ENCODE data around the gene PFKP.

The PFKP gene

DNA sequence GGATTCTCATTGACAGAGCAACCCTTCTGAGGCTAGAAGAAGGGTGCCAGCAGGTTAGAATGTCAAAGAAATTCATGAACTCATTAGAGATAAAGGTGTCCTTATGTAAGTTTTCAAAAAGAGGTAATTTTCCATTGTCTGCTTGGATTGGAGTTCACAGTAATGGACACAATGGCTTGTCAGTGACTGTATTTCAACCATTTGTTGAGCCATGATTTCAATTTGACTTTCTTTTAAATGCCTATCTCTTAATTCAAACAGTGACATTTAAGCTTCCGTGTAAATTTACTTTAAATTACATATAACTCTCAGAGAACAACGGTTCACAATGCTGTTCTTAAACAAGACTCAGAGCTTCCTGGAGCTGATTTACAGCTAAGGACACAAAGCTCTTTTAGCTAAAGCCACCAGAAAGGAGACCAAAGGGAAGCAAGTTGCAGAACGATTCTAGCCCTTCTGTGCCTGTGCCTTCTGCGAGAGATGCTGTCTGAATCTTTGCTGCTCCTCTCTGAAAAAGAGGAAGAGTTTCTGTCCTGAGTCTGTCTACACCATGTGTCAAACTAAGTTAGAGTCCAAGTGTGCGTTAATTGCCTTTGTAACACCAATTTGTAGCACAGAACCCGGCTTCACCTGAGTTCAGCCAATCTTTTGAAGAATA is 42.2 kb upstream of the PFKP start:
- no peak for DNase-seq (ENCODE audit: low read depth in 2 of 2)
- H3K4me3 ChIP-seq (replicated peaks in 1 of 2; ENCODE audit: low read depth in 2 of 2, low read length in 2 of 2), result no peak overlapping the region
- TF ChIP-seq, protein P1, sequence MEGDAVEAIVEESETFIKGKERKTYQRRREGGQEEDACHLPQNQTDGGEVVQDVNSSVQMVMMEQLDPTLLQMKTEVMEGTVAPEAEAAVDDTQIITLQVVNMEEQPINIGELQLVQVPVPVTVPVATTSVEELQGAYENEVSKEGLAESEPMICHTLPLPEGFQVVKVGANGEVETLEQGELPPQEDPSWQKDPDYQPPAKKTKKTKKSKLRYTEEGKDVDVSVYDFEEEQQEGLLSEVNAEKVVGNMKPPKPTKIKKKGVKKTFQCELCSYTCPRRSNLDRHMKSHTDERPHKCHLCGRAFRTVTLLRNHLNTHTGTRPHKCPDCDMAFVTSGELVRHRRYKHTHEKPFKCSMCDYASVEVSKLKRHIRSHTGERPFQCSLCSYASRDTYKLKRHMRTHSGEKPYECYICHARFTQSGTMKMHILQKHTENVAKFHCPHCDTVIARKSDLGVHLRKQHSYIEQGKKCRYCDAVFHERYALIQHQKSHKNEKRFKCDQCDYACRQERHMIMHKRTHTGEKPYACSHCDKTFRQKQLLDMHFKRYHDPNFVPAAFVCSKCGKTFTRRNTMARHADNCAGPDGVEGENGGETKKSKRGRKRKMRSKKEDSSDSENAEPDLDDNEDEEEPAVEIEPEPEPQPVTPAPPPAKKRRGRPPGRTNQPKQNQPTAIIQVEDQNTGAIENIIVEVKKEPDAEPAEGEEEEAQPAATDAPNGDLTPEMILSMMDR (IDR thresholded peaks at IDR 0.05; ENCODE audit: low read depth, low read length), result no peak

DNA sequence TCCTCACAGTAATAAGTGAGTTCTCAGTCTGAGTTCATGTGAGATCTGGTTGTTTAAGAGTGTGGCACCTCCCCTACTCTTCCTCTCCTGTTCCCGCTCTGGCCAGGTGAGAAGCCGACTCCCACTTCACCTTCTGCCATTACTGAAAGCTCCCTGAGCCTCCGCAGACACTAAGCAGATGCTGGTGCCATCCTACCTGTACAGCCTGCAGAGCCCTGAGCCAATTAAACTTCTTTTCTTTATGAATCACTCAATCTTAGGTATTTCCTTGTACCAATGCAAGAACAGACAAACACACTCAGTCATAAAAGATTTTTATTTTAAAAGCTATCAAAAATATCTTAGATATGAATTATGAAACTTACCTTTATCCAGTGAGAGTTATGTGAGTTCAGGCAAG is 39.5 kb upstream of the PFKP start:
- H3K4me3 ChIP-seq (replicated peaks in 1 of 2; ENCODE audit: low read depth in 2 of 2, low read length in 2 of 2), result no peak overlapping the region
- DNase-seq (ENCODE audit: low read depth in 2 of 2), result no peak
- TF ChIP-seq, protein P1 (IDR thresholded peaks at IDR 0.05; ENCODE audit: low read depth, low read length), result no peak

DNA sequence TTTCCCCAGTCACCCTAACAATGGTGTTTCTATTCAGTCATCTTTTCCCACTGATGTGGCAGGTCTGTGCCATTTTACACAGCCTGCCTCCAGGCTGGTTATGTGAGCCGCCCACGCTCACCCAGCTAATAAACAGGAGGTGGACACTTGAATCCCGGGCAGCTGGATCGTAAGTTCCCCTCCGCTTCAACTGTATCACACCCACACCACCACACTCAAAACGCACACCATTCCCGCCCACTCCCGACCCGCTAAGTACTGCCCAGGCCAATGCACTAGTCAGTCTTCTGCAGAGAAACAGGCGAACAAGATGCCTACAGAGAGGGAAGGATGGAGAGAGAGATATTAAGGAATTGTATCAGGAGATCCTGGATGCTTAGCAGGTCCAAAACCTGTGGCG is 38.9 kb upstream of the PFKP start:
- no peak overlapping the region for H3K4me3 ChIP-seq (replicated peaks in 1 of 2; ENCODE audit: low read depth in 2 of 2, low read length in 2 of 2)
- no peak for DNase-seq (ENCODE audit: low read depth in 2 of 2)
- TF ChIP-seq, protein P1 (IDR thresholded peaks at IDR 0.05; ENCODE audit: low read depth, low read length), result no peak

DNA sequence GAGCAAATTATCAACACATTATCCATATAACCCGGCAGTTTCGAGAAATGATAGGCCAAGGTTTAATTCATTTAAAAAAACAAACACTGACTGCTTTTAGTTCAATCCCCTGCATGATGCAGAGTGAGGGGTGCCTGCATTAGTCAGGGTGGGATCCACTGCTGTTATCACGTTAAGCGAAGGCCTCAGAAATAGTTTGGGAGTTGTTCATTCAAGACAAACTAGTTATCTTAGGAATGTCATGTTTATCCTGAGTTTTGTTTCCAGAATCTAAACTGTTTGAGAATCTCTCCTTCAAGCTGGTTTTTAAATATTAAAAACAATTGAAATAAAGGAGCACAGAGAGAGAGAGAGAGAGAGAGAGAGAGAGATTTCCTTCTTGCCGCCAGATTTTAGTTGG is 36.6 kb upstream of the PFKP start:
- no peak overlapping the region for H3K4me3 ChIP-seq (replicated peaks in 1 of 2; ENCODE audit: low read depth in 2 of 2, low read length in 2 of 2)
- no peak for DNase-seq (ENCODE audit: low read depth in 2 of 2)
- TF ChIP-seq, protein P1 (IDR thresholded peaks at IDR 0.05; ENCODE audit: low read depth, low read length), result no peak

DNA sequence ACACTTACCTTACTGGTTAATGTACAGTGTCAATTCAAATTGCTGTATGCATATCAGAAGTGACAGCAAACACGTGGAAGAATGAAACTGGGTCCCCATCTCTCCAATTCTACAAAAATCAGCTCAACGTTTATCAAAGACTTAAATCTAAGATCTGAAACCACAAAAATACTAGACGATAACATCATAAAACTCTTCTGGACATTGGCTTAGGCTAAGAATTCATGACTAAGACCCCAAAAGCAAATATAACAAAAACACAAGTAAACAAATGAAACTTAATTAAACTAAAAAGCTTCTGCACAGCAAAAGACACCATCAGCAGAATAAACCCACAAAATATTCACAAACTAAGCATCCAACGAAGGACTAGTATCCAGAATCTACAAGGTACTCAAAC is 35.9 kb upstream of the PFKP start:
- TF ChIP-seq, protein P1 (IDR thresholded peaks at IDR 0.05; ENCODE audit: low read depth, low read length), result no peak
- H3K4me3 ChIP-seq (replicated peaks in 1 of 2; ENCODE audit: low read depth in 2 of 2, low read length in 2 of 2), result no peak overlapping the region
- DNase-seq (ENCODE audit: low read depth in 2 of 2), result no peak

DNA sequence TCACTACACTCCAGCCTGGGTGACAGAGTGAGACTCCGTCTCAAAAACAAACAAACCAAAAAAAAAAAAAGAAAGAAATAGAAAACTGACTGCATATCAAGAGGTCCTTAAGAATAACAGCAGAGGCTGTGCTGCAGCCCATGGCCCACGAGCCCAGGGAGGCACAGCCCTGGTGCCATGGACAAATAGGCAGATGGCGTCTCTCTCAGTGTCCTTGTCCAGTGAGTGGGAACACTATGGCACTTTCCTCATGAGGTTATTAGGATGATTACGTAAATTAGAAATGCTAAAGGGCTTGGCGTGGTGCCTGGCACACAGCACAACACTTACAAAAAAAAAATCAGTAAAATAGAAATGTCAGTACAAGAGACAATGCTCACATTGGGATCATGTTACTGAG is 33.4 kb upstream of the PFKP start:
- TF ChIP-seq, protein P1 (IDR thresholded peaks at IDR 0.05; ENCODE audit: low read depth, low read length), result no peak
- no peak for DNase-seq (ENCODE audit: low read depth in 2 of 2)
- no peak overlapping the region for H3K4me3 ChIP-seq (replicated peaks in 1 of 2; ENCODE audit: low read depth in 2 of 2, low read length in 2 of 2)

DNA sequence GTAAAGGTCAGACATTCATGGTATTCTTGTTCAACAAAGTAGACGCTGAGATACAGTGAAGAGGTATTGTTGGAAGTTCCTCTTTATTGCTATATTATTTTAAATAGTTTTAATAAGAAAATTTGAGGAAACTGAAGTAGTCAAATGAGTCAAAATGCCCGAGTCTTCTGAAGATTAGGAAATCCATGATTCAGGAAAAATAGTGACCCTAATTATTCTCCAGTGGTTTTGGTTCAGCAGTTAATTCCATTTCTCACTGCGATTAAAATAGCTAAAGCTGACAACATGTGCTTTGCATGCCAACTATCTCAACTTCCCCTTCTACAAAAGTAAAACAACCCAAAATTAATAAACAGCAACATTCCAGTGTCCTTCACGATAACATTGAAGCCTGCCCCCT is 32.7 kb upstream of the PFKP start:
- no peak for DNase-seq (ENCODE audit: low read depth in 2 of 2)
- TF ChIP-seq, protein P1 (IDR thresholded peaks at IDR 0.05; ENCODE audit: low read depth, low read length), result no peak
- H3K4me3 ChIP-seq (replicated peaks in 1 of 2; ENCODE audit: low read depth in 2 of 2, low read length in 2 of 2), result no peak overlapping the region

Measured in cardiac fibroblast (primary cell).